ENCODE measurements around the gene METTL5. TPM values are rescaled to one million over a fixed set of nuclear protein-coding genes. Genes with fewer than 3 reads are reported as not detected.

METTL5 gene
- total RNA-seq, 2 experiments from 2014 or later = 129 to 165 TPM

GRCh38 chr2:169761970-169762292 is 62.8 kb downstream of the METTL5 start:
- no peak overlapping the region for H3K4me3 Mint-ChIP-seq
- H3K36me3 Mint-ChIP-seq (ENCODE audit: low read depth) = no peaks in the 10 kb centered on the region
- peaks cover 3% of the 10 kb centered on the region for H3K4me1 Mint-ChIP-seq
- intact Hi-C loops (cut with DNase I, micrococcal nuclease) = loop anchor here in 1 of 2 experiments (5.0 kb wide), 1 partner anchor 315 kb away; no protein-coding TSS in a partner anchor
- CTCF ChIA-PET = no interaction called here
- DNase-seq = no peak
- H3K27me3 Mint-ChIP-seq = no peaks in the 10 kb centered on the region
- POLR2A ChIA-PET = interaction anchor here (0.5 kb wide), 1 partner anchor 603 kb away, joined by 4 read pairs; no protein-coding TSS in a partner anchor
- ATAC-seq = no peak
- no peak overlapping the region for H3K27ac Mint-ChIP-seq
- H3K9me3 Mint-ChIP-seq (ENCODE audit: low read depth) = no peaks in the 10 kb centered on the region

Other genes with a start within 250 kb of the METTL5 start
- gene PPIG, start 240.6 kb downstream of the METTL5 start, total RNA-seq = 10 to 100 TPM; 57.6 to 58.6 TPM
- gene CFAP210, start 130.5 kb downstream of the METTL5 start, total RNA-seq = under 1 TPM in 1 of 2 experiments, not detected in 1; 0.23 TPM
- gene PHOSPHO2, start 130.4 kb downstream of the METTL5 start, total RNA-seq = 1 to 10 TPM; 2.2 to 3.5 TPM
- 1 to 10 TPM; 4.4 to 5.7 TPM for gene KLHL23, start 91.1 kb downstream of the METTL5 start, total RNA-seq
- gene SSB, start 26.0 kb downstream of the METTL5 start, total RNA-seq = 100 to 1,000 TPM; 127 to 138 TPM
- 10 to 100 TPM; 17.2 to 26.1 TPM for gene UBR3, start 2.5 kb upstream of the METTL5 start, total RNA-seq